HG03097 (cell line): ENCODE results near the gene RABGAP1L.
"Not testable (repeated sequence)": the region's sequence is repeated elsewhere in the genome, so short reads cannot be mapped to it uniquely, and the experiment has no call there.

Experiments used
- ATAC-seq: cut with Tn5 transposase; IDR thresholded peaks from one replicate; pipeline ENCODE4 v1.9.1; 2021; ENCODE audit not compliant: unreplicated experiment, low FRiP score

The RABGAP1L gene

GRCh38 chr1:174358344-174358743 is 199.0 kb downstream of the RABGAP1L start:
- no peak for ATAC-seq

GRCh38 chr1:174358786-174359453 is 199.6 kb downstream of the RABGAP1L start:
- no peak for ATAC-seq

- no peak for ATAC-seq
These were observed 200.1 kb downstream of the RABGAP1L start for GRCh38 chr1:174359454-174359805.

- ATAC-seq = no peak
These were observed 205.8 kb downstream of the RABGAP1L start for GRCh38 chr1:174364996-174365736.

- ATAC-seq = no peak
These were observed 207.6 kb downstream of the RABGAP1L start for GRCh38 chr1:174366946-174367345.

GRCh38 chr1:174367892-174368291 is 208.6 kb downstream of the RABGAP1L start:
- no peak for ATAC-seq

GRCh38 chr1:174376030-174376429 is 216.7 kb downstream of the RABGAP1L start:
- ATAC-seq = no peak

- no peak for ATAC-seq
These were observed 232.4 kb downstream of the RABGAP1L start for GRCh38 chr1:174391716-174392115.

GRCh38 chr1:174393885-174394284 is 234.6 kb downstream of the RABGAP1L start:
- ATAC-seq = no peak

- ATAC-seq = no peak
These were observed 237.9 kb downstream of the RABGAP1L start for GRCh38 chr1:174397261-174397660.

- no peak for ATAC-seq
These were observed 238.9 kb downstream of the RABGAP1L start for GRCh38 chr1:174398246-174398645.

- no peak for ATAC-seq
These were observed 239.9 kb downstream of the RABGAP1L start for GRCh38 chr1:174399211-174399610.

- ATAC-seq = no peak
These were observed 241.8 kb downstream of the RABGAP1L start for GRCh38 chr1:174401075-174401474.

GRCh38 chr1:174405219-174405618 is 245.9 kb downstream of the RABGAP1L start:
- ATAC-seq = no peak

GRCh38 chr1:174406421-174406820 is 247.1 kb downstream of the RABGAP1L start:
- no peak for ATAC-seq

- no peak for ATAC-seq
These were observed 248.3 kb downstream of the RABGAP1L start for GRCh38 chr1:174407665-174408064.

GRCh38 chr1:174408146-174408545 is 248.8 kb downstream of the RABGAP1L start:
- no peak for ATAC-seq

GRCh38 chr1:174409801-174410200 is 250.5 kb downstream of the RABGAP1L start:
- ATAC-seq = not testable (repeated sequence)

- ATAC-seq = no peak
These were observed 254.3 kb downstream of the RABGAP1L start for GRCh38 chr1:174413632-174414031.

- ATAC-seq = no peak
These were observed 254.9 kb downstream of the RABGAP1L start for GRCh38 chr1:174414203-174414602.

GRCh38 chr1:174415506-174415905 is 256.2 kb downstream of the RABGAP1L start:
- no peak for ATAC-seq

GRCh38 chr1:174417921-174418320 is 258.6 kb downstream of the RABGAP1L start:
- no peak for ATAC-seq
